GM21528 (cell line): ENCODE measurements around the gene TNPO3.
"Not testable (repeated sequence)": the region's sequence is repeated elsewhere in the genome, so short reads cannot be mapped to it uniquely, and the experiment has no call there.

Source experiments
- ATAC-seq: cut with Tn5 transposase; IDR thresholded peaks from one replicate; pipeline ENCODE4 v1.9.1; 2021; ENCODE audit warnings: mild to moderate bottlenecking, moderate library complexity; ENCODE audit not compliant: unreplicated experiment, low FRiP score

TNPO3 gene

DNA sequence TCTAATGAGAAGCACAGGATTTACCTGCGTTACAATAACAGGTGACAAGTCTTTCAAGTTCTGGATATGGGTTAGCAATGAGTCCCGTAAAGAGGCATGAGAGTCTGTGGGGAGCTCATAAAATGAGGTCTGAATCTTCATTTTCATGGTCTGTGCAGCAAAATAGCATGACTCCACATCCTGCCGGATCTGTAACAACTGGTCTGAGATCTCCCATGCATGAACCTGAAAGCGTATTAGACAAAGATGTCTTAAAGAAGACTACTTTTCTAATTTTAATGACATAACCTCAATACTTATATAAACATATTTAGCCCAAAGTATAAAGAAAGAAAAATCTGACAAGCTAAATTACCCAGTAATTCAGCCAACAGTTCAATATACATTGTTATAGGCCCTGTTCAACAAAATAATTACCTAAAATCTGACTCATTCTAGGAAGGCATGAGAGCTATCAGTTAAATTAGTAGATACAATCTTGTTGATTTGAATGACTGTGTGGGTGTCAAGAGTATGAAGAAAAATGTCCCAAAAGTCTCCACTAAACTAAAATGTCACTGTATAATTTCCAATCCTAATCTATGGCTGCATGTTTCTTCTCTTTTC, 36.9 kb downstream of the TNPO3 start:
- no peak for ATAC-seq

GRCh38 chr7:129017264-129017663, 37.6 kb downstream of the TNPO3 start:
- ATAC-seq, result no peak

- ATAC-seq, result no peak
Measured at GRCh38 chr7:129014501-129015101, 40.3 kb downstream of the TNPO3 start.

GRCh38 chr7:129013048-129013724, 41.7 kb downstream of the TNPO3 start:
- ATAC-seq, result no peak

DNA sequence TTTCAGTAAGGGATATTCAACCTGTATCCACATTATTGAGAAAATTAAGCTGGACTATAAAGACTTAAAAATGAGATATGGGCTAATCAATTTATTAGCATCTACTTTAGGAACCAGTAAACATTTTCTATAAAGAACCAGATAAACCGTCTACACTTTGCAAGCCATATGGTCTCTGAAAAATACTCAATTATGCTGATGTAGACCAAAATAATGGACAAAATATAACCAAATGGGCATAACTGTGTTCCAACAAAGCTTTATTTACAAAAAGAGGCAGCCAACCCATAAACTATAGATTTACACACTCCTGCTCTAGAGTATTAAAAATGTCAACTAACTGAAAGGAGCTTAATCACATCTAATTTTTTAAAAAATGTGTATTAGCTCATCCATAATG, 42.3 kb downstream of the TNPO3 start:
- no peak for ATAC-seq

DNA sequence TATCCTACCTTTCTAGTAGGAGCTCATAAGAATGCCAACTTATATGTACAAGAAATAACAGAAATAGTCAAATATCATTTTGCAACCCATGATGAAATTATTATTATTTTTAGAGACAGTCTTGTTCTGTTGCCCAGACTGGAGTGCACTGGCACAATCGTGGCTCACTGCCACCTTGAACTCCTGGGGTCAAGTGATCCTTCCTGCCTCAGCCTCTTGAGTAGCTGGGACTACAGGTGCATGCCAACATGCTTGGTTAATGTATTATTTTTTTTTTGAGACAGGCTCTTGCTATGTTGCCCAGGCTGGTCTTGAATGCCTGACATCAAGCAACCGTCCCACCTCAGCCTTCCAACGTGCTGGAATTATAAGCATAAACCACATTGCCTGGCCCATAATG, 44.8 kb downstream of the TNPO3 start:
- ATAC-seq, result no peak

- peak; percentile 62 for ATAC-seq
Measured at GRCh38 chr7:129009437-129009836, 45.5 kb downstream of the TNPO3 start.

DNA sequence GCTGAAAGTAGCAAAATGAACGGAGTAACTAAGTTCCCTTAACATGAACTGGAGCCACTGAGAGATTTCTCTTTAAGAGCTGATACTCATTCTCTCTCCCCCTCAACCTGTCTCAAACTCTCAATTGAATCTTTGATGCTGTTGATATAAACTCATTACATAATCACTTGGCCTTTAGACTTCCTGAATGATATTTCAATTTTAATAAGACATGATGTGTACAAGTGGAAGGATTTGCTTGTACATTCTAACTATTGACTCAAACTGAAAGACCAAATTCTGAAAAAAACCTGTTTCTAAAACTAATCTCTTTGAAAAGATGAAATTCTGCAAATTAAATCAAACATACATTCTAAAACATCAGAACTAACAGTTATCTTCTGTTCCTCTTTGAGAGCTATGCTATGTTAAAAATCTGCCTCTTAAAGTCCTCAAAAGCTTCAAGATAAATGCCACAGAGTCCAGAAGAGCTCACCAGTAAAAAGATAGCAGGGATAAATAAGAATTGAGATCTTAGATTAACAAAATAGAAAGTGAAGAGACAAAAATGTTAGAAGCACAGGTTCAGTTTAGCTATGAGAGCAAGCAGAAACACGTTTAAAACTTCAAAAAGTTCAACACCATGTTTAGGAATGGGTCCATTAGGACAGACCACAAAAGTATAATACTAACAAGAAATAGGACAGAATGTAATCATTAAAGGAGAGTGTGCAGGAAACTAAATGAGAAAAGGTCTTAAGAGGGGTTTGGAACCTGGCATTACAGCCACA, 46.1 kb downstream of the TNPO3 start:
- peak; percentile 25 for ATAC-seq

GRCh38 chr7:129007572-129007971, 47.3 kb downstream of the TNPO3 start:
- ATAC-seq, result no peak

DNA sequence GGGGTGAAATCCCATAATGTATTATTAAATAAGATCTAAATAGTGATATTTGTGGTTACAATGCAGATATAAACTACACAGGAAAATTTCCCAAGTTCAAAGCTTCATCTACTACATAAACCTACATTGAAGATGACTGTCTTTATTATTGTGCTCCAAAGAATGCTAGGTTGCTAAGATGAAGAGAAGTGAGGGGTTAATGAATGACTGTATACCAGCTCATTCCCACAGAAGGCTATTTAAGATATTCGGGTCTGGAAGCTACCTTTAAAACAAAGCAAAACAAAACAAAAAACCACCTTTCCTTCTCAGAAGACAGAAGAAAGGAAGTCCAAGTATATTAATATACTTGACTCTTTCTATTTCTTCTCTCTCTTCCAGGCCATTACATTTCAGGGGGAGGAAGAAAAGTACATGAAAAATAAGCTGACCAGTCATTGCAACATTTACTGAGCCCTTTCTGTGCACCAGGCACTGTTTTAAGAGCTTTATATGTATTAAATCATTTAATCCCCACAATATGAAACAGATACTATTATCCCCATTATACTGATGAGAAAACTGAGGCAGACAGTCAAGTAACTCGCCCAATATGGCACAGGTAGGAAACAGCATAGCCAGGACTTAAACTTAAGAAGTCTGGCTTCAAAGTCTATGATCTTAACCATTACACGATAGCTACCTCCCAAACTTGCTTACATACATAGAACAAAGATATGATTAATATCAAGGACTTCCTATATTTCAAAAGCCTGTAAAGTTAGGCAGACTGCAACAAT, 48.1 kb downstream of the TNPO3 start:
- no peak for ATAC-seq

DNA sequence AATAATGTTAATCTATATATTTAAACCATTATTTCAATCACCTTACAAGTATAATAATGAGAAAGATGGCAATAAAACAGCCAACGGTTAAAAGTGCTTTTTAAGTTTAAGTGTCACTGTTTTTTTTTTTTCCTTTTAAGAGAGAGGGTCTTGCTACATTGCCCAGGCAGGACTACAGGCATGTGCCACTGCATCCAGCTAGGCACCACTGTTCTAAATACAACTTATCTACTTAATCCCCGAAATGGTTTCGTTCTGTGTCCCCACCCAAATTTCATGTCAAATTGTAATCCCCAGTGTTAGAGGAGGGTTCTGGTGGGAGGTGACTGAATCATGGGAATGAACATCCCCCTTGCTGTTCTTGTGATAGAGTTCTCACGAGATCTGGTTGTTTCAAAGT, 49.7 kb downstream of the TNPO3 start:
- no peak for ATAC-seq

GRCh38 chr7:128997181-128997580, 57.7 kb downstream of the TNPO3 start:
- ATAC-seq, result no peak

DNA sequence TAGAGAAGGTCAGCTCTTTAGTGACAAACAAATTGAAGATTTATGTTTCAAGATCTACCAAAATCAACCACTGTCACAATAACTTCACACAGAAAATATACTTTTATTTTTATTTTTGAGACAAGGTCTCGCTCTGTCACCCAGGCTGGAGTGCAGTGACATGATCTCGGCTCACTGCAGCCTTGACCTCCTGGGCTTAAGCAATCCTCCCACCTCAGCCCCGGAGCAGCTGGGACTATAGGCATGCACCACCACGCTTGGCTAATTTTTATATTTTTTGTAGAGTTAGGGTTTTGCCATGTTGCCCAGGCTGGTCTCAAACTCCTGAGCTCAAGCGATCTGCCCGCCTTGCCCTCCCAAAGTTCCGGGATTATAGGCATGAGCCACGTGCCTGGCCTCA, 60.4 kb downstream of the TNPO3 start:
- ATAC-seq, result not testable (repeated sequence)

GRCh38 chr7:128993419-128993818, 61.5 kb downstream of the TNPO3 start:
- no peak for ATAC-seq

- no peak for ATAC-seq
Measured at GRCh38 chr7:128989961-128990360, 65.0 kb downstream of the TNPO3 start.

DNA sequence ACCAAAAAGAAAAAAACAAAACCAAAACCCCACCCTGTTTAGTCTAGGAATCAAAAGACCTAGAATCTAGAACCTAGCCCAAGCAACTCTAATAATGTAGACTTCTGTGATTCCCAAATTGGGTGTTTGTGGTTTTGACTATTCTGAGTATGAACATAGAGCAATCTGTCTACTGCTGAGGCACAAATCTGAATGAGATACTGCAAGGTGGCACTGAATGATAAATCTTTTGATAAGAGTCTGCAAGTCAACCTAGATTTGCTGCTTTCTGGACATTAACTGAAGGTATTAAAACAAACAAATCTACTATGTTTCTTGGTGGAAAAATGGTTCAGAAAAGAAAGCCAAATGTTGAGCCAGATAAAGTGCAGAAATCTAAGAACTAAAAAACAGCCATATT, 66.5 kb downstream of the TNPO3 start:
- ATAC-seq, result no peak

GRCh38 chr7:128986609-128987008, 68.3 kb downstream of the TNPO3 start:
- ATAC-seq, result no peak

GRCh38 chr7:128985660-128986059, 69.3 kb downstream of the TNPO3 start:
- ATAC-seq, result no peak

GRCh38 chr7:128982105-128982504, 72.8 kb downstream of the TNPO3 start:
- no peak for ATAC-seq

DNA sequence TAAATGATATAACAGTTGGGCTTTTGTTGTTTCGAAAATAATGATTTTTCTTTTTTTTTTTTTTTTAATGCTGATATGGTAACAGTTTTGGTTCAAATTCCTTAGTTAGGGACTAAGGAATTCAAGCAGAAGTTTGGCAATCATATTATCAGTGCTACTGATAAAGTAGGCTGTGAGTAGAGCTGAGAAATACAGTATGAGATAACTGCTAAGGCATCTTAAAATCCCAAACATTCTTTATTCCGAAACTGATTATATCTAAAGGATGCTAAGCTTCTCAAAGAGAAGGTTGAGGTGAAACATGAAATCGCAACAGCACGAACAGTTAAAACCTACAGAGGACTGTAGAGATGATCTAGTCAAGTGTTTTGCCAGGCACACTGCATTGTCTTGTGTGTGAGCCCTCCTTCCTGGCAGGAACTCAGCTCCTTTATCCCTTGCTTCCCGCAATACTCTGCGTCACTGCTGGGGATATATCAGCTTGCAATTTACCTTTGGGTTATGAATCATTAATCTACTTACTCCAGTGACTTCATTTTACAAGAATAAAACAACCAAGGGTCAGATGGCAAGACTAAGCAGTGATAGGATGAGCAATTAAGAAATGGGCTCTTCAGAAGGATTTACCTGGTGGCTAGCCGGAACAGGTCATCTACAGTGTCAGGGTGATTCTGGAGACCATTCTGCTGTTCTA, 80.5 kb downstream of the TNPO3 start:
- no peak for ATAC-seq
